AG04450 (cell line): Measurements from ENCODE around the gene ITK. TPM values are rescaled to one million over a fixed set of nuclear protein-coding genes. Genes with fewer than 3 reads are reported as not detected.

Experiments used
- CTCF ChIA-PET: fragments of 300-600, 350-600 bp; formaldehyde crosslinking; extraction: SDS; loops from one replicate; lab custom pipeline; 2022; ENCODE audit warnings: antibody characterized with exemption, inconsistent platforms; lab: Charles Lee
- POLR2A ChIA-PET: fragments of 350-600 bp; formaldehyde crosslinking; extraction: SDS; loops from one replicate; lab custom pipeline; 2021; ENCODE audit warnings: antibody characterized with exemption, inconsistent platforms; lab: Yijun Ruan, JAX
- DNase-seq: peaks from one replicate; pipeline ENCODE4 v3.0.0-alpha.2; 2011; ENCODE audit warnings: low read depth, low spot score
- H3K27ac ChIP-seq: one replicate; pipeline ENCODE4 v1.5.1; 2012; ENCODE audit warnings: low read depth, low read length, control low read depth
- H3K27me3 ChIP-seq: one replicate; pipeline ENCODE4 v1.6.0; 2012; ENCODE audit warnings: low read length; ENCODE audit not compliant: control insufficient read depth, insufficient read depth
- H3K4me3 ChIP-seq: 2 replicates; pipeline ENCODE4 v1.5.1; 2011; ENCODE audit warnings: mild to moderate bottlenecking, low read depth, low read length, control low read depth
- H3K9me3 ChIP-seq: 2 replicates; pipeline ENCODE4 v1.5.1; 2012; ENCODE audit warnings: low read length; ENCODE audit not compliant: control insufficient read depth, insufficient read depth
- polyA plus RNA-seq: library from polyadenylated mRNA; depleted of rRNA; stranded (reverse); fragments of >200 nt; gene quantifications from 2 replicates; pipeline ENCODE4 v1.2.3, GENCODE V29; 2011
- TF ChIP-seq, protein P1 (sequence below): IDR thresholded peaks from 2 replicates; pipeline ENCODE4 v1.5.1; 2011; ENCODE audit warnings: low read depth, low read length, control low read depth, inconsistent platforms

The ITK gene
- polyA plus RNA-seq, 1 experiment = not detected

DNA sequence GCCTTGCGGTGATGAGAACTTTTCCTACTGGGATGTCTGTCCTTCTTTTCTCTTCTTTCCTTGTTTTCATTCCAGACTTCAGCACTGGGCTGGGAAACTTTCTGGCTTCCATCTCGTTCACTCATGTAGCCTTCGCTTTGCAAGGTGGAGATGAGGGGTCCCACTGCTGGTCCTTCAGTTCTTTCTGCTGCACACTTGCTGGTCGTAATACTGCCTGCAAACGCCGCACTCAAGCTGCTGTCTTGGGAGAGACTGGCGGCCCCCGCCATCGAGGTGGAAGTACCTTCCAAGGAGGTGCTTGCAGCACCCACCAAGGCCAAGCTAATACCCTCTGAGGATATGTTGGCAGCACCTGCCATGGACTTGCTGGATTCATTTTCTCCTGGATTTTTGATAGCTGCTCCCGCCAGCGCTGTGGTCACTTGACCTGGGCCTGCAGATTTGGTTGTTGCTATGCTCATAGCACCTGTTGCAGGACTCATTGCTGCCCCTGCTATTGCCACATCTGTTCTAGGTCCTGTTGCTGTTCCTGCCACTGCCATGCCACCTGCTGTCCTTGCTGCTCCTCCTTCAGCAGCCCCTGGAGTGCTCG is 17.6 kb upstream of the ITK start:
- ChIA-PET POLR2A (no interaction called here), CTCF (interaction anchor here (1.4 to 2.2 kb wide), 2 partner anchors 14 to 580 kb away, joined by 3 to 7 read pairs; partner anchors contain the start of gene LSM11)
- TF ChIP-seq, protein P1, sequence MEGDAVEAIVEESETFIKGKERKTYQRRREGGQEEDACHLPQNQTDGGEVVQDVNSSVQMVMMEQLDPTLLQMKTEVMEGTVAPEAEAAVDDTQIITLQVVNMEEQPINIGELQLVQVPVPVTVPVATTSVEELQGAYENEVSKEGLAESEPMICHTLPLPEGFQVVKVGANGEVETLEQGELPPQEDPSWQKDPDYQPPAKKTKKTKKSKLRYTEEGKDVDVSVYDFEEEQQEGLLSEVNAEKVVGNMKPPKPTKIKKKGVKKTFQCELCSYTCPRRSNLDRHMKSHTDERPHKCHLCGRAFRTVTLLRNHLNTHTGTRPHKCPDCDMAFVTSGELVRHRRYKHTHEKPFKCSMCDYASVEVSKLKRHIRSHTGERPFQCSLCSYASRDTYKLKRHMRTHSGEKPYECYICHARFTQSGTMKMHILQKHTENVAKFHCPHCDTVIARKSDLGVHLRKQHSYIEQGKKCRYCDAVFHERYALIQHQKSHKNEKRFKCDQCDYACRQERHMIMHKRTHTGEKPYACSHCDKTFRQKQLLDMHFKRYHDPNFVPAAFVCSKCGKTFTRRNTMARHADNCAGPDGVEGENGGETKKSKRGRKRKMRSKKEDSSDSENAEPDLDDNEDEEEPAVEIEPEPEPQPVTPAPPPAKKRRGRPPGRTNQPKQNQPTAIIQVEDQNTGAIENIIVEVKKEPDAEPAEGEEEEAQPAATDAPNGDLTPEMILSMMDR = no peak
- no peak overlapping the region for H3K27ac ChIP-seq
- H3K4me3 ChIP-seq = no peak overlapping the region
- peaks cover 2% of the 10 kb centered on the region for H3K27me3 ChIP-seq
- no peak for DNase-seq
- no peaks in the 10 kb centered on the region for H3K9me3 ChIP-seq

GRCh38 chr5:157164521-157164920 is 16.1 kb upstream of the ITK start:
- Histone ChIP-seq H3K9me3 (no peaks in the 10 kb centered on the region), H3K27me3 (peaks cover 2% of the 10 kb centered on the region), H3K4me3 (no peak overlapping the region), H3K27ac (no peak overlapping the region)
- ChIA-PET CTCF (no interaction called here), POLR2A (no interaction called here)
- TF ChIP-seq, protein P1 = no peak
- DNase-seq = no peak

DNA sequence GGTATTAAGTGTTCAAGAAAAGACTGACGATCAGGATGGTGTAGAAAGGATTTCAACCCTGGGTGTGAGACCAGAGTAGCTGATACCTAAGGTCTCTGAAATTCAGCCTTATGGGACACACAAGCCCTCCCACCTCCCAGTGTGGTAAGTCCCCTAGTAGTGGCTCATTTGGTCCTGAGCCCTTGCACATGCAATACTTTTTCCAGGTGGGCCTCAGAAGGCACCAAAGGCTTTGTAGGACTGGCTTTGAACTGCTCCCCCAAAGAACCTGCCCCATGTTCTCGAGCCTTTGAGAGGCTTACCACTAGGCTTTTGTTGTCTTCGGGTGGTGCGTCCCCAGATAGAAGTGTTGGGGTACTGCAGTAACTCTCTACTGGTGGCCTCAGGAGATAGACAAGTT is 15.4 kb upstream of the ITK start:
- CTCF ChIA-PET = no interaction called here
- POLR2A ChIA-PET = no interaction called here
- TF ChIP-seq, protein P1 = no peak
- Histone ChIP-seq H3K27me3 (peaks cover 2% of the 10 kb centered on the region), H3K4me3 (no peak overlapping the region), H3K27ac (no peak overlapping the region), H3K9me3 (no peaks in the 10 kb centered on the region)
- no peak for DNase-seq

DNA sequence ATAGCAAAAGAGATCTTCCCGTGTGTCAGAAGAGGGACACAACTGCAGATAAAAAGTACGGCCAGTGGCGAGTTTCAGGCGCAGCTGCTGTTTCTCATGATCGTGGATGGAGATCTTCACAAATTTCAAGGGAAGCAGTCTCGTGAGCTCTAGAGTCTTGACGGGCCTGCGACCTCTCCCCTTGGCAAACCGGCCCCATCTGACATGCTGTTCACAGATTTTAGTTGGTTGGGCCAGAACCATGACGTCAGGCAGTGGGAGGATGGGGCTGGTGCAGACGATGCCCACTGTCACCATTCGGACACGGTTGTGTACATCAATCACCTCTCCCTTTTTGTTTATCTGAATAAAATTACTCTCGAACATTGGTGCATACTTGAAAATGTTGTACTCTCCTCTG is 15.0 kb upstream of the ITK start:
- ChIA-PET CTCF (no interaction called here), POLR2A (no interaction called here)
- Histone ChIP-seq H3K27me3 (peaks cover 2% of the 10 kb centered on the region), H3K27ac (no peak overlapping the region), H3K9me3 (no peaks in the 10 kb centered on the region), H3K4me3 (no peak overlapping the region)
- TF ChIP-seq, protein P1 = no peak
- DNase-seq = no peak
